HG03139 (cell line): ENCODE data around the gene NR0B1.

Experiments
- ATAC-seq: cut with Tn5 transposase; IDR thresholded peaks from one replicate; pipeline ENCODE4 v1.9.1; 2021; ENCODE audit not compliant: unreplicated experiment

Gene NR0B1

DNA sequence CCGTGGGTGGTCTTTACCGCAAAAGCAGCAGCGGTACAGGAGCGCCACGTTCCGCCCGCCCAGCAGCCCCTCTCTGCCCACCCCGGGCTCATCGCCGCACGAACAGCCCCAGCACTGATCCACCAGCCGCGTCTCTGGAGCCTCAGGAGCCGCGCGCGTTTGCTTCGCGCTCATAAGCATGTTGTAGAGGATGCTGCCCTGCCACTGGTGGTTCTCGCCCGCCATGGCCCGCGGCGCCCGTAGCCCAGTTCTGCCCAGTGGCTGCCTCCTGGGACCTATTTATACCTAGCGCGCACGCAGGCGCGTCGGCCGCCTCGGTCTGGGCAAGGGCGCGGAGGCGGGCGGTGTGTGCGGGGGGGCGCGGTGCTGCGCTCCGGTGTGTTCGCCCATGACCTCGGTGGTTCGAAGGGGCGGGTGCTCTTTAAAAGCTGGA, at the start of gene NR0B1:
TSS of gene NR0B1 (minus strand) at position 252 of the 433 bp plus-strand sequence. CDS start at position 225, 27 bp downstream.
- no peak for ATAC-seq

DNA sequence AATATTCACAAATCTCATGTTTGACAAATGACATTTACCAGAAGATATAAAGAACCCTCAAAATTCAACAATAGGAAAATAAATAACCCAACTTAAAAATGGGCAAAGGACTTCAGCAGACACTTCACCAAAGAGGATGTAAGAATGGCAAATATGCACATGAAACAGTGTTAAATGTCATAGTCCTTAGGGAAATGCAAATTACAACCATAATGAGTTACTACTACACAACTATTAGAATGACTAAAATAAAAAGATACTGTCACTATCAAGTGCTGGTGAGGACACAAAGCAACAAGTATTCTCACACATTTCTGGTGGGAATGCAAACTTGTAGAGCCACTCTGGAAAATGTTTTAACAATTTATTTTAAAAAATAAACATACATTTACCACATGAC, 40.8 kb upstream of the NR0B1 start:
- no peak for ATAC-seq

DNA sequence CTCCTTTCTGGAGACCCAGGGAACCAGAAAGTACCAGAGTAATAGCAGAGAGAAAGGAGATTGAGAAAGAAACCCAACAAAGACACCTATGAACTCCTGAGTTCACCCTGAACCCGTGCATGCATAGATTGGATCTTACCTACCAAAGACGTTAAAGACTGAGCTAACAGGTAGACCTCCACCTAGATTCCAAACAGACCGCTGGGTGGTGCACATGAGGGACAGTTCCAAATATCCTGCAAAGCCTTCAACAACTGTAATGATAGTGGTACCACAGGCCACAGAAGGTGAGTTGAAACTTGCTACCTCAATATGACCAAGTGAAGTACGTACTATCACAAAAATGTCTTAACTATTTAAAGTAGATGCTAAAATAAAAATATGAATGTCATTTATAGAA, 34.0 kb upstream of the NR0B1 start:
- ATAC-seq = no peak

- no peak for ATAC-seq
Measured at GRCh38 chrX:30340753-30341152, 31.6 kb upstream of the NR0B1 start.

- ATAC-seq = no peak
Measured at GRCh38 chrX:30327762-30328161, 18.6 kb upstream of the NR0B1 start.

DNA sequence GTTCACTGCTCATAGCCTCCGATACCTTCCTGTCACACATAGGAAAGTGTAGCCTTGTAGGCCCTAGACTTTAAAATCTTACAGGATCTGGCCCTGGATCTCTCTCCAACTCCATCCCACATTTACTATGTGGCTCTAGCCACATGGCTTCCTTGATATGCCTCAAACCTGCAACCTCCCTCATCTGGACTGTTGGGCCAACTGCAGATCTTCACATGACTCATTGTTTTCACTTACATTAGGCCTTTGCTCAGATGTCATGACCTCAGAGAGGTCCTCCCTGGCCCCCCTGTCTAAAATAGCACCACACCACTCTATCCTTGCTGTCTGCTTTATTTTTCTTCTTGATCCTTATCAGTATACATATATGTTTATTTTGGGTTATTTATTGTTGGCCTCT, 8.1 kb upstream of the NR0B1 start:
- ATAC-seq = no peak

DNA sequence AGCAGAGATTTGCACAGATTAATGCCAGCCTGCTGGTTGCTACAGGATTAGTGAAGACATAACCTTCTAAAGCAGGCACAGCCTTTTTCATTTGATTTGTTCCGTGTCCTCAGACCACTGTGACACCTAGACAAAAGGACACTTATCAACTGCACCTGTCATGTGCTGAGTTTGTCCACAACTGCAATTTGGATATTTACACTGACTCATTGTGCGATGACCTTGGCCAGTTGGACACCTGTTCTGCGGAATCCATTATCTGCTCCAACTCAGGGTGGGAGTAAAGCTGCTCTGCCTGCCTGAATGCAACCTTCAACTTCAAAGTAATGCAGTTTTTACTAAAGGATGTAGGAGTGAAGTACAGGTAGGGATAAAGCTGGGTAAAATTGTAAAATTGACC, 4.1 kb upstream of the NR0B1 start:
- no peak for ATAC-seq

DNA sequence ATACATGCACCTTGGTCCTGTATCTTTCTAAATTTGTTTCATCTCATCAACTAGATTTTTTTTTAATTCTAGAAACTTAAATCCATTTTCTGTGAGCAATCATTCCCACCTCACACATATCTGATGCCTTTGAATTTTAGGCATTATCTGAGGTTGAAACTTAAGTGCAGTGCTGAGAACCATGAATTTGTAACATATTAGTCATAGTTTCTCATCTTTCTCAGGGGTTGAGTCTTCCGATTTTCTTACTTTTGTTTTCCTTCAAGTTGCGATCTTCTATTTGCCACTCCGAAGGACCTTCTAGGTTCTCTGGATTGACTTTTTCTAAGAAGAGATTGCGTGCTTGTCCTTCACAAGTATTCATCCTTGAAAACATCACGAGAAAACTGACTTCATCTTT, 3.7 kb upstream of the NR0B1 start:
- no peak for ATAC-seq

DNA sequence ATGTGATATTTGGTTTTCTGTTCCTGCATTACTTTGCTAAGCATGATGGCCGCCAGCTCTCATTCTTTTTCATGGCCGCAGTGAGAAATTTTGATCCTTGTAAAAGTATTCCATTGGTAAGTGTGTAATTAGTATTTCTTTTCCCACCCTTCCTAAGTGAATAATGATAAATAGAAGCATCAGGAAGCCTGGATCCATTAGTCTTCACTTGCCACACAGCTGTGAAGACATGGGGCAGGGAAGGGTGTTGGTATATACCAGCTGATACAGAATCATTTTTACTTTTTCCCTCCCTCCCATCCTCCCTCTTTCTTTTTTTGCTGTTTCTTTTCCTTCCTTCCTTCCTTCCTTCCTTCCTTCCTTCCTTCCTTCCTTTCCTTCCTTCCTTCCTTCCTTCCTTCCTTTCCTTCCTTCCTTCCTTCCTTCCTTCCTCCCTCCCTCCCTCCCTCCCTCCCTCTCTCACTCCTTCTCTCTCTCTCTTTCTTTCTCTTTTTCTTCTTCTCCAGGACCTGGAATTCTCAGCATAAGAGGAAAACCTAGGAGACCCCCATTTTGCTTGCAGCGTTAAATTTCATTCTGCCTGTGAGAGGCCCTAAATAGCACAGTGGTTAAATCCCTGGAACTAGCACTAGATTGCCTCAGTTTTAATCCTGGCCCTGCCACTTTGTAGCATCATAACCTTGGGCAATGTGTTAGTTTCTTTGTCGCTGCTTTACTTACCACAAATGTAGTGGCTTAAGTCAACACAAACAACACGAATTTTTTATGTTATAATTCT, 1.4 kb upstream of the NR0B1 start:
- ATAC-seq = no peak

DNA sequence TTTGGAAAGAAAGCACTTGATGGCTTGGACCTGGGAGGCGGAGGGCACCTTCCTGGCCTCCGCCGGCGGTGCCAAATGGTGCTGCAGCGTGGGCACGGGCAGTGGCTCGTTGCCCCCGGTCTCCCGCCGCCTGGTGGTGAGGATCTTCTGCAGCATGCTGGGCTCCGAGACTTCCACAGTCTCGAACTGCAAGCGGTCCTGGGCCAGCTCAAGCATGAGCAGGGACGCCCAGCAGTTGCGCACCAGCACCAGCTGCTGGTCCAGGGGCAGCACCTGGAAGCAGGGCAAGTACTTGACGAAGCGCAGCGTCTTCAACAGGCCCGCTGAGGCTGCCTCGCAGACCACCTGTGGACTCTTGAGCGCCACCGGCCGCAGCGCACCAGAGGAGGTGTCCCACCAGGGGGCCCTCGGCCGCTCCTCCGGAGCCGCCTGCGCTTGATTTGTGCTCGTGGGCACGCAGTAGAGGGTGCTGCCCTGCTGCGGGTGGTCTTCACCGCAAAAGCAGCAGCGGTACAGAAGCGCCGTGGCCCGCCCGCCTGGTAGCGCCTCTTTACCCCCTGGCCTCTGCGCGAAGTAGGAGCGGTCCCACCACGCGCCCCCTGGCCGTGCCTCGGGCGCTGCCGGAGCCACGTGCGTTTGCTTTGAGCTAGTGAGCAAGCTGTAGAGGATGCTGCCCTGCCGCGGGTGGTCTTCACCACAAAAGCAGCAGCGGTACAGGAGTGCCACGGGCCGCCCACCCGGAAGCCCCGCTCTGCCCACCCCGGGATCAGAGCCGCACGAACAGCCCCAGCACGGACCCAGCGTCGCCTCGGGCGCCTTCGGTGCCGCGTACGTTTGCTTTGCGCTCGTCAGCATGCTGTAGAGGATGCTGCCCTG, 689 bp downstream of the NR0B1 start:
- no peak for ATAC-seq

- ATAC-seq = no peak
Measured at GRCh38 chrX:30307466-30307865, 1.7 kb downstream of the NR0B1 start.

- ATAC-seq = no peak
Measured at GRCh38 chrX:30304866-30305265, 4.3 kb downstream of the NR0B1 start.

DNA sequence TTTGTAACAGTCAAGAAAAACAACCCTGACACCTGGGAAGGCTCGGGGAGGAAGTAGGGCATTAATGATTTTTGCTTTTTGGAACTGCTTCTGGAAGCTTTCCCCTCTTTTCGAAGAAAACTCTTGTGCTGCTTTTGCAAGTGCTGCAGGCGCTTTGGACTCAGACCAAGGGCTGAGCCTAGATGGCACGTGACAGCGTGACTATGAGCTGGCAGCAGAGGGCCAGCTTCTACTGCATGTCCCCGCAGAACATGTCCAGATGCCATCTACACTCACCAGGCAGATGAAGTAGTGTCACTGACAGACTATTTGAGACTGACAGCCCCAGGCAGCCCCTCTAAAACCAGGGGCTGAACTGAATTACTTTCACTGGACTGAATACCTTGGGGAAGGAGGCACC, 6.2 kb downstream of the NR0B1 start:
- no peak for ATAC-seq

GRCh38 chrX:30301963-30302362, 7.2 kb downstream of the NR0B1 start:
- no peak for ATAC-seq

- no peak for ATAC-seq
Measured at GRCh38 chrX:30301208-30301607, 8.0 kb downstream of the NR0B1 start.

DNA sequence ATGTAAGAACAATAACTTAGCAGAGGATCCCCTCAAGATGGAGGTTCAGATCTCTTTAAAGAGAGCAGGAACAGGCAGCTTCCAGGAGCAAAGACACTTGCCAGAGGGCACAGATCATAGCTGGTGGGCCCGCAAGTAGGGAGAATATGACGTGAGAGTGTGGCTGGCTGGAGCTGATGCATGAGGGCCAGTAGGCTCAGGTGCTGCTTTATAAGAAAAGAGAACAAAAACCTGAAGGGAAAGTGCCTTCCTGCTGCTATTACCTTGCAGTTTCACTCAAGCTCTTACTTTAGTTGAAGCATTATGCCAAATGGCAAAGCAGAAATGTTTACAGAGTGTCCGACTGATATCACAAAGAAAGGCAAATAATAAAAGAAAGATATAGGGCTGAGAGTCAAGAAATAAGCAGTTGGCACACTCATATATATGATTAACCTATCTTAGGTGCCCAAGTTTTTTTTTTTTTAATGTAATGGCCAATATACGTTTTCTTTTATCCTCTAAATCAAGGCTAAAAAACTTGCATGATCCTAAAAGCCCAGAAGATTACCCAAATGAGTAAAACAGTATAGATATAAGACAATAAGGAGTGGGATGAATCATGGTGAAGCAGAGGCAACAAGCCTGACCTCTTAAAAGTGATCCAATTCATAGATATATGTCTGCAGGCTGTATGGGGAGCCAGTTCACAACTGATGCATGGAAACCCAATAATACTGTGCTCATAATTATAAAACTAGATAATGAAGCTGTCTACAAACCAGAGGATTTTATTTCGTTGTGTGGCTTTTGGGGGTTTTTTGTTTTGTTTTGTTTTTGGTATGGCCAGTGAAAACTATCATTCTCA, 12.6 kb downstream of the NR0B1 start:
- no peak for ATAC-seq

DNA sequence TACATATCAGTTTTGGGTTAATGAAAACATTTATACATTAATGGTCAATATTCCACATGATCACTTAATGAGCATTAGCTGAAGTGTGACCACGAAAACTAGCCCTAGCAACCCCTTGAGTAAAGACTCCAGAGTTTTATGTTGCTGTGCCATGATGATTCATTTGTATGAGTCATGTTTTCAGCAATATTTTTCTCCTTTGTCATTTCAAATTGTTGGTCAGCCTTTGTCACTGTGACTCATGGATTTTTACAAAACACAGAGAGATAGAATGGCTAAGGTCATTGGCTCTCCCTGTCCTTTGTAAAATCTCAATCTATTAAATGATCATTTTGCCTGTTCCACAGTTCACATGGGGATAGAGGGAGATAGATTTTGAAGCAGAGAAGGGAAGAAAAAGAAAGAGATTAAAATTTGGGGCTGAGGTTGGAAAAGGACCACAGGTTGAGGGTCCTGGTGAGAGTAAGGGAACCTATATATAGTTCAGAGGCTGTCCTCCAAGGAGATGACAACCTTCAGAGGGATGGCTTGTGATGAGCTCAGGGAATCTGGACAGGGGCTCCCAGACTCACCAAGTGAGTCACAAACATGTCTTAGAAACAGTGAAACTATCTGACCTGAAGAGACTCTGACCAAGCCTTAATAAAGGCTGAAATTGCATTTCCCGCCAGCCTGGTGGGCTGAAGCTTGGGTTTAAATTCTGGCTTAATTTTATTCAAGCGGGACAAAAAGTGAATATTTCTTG, 25.6 kb downstream of the NR0B1 start:
- ATAC-seq = no peak

GRCh38 chrX:30282527-30282926, 26.7 kb downstream of the NR0B1 start:
- ATAC-seq = no peak

- no peak for ATAC-seq
Measured at GRCh38 chrX:30280428-30280827, 28.8 kb downstream of the NR0B1 start.

DNA sequence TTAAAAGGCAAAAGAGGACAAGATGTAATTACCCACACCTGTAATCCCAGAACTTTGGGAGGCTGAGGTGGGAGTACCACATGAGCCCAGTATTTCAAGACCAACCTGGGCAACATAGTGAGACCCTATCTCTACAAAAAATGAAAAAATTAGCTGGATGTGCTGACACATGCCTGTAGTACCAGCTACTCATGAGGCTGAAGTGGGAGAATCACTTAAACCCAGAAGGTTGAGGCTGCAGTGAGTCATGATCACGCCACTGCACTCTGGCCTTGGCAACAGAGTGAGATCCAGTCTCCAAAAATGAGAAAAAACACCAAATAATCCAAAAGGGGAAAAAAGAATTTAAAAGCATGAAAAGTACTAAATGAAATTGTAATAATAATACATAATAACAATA, 30.8 kb downstream of the NR0B1 start:
- ATAC-seq = no peak

GRCh38 chrX:30275498-30275897, 33.7 kb downstream of the NR0B1 start:
- no peak for ATAC-seq
